ENCODE measurements around the gene FOCAD. TPM values are rescaled to one million over a fixed set of nuclear protein-coding genes. Genes with fewer than 3 reads are reported as not detected.

Gene FOCAD, protein sequence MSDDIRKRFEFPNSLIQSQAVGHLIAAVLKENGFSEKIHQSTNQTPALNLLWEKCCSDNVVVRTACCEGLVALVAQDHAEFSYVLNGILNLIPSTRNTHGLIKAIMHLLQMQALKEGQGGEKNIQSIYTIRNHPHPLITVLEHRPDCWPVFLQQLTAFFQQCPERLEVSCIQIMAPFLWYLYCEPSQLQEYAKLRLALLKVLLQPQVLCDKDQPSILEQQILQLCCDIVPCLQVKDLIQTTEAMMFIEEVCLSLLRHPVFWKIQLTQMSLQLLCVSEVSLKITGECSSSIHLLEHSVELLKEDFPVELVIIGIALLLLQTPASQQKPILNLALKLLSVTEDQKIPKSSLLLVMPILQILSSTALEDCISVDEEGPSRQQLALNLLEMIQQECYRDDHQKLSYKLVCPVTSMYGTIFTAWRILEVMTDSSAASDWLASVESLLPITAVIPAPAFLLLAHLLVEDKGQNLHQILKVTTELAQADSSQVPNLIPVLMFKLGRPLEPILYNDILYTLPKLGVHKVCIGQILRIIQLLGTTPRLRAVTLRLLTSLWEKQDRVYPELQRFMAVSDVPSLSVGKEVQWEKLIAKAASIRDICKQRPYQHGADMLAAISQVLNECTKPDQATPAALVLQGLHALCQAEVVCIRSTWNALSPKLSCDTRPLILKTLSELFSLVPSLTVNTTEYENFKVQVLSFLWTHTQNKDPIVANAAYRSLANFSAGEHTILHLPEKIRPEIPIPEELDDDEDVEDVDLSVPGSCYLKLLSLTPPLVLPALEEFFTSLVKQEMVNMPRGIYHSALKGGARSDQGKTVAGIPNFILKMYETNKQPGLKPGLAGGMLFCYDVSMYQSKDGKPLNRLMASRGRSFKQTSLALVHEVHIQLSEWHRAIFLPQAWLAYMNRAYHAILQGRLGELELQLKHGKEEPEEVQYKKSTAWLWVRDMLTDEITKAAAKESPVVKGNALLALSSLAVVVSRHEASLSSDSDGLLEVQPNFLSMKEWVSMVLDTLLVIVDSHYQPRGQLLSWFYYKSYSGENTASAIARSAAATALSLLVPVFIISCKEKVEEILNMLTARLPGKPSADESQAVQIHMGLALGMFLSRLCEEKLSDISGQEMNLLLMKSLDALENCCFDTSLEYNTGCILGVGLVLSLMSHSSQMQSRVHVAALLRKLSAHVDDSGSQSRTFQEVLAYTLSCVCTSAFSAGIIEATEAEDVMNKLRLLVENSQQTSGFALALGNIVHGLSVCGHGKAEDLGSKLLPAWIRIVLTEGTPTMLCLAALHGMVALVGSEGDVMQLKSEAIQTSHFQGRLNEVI (N-terminal part only)
- 55.2 and 129 TPM in 2 replicates for total RNA-seq

GRCh38 chr9:20684035-20684874, at the start of gene FOCAD:
FOCAD (plus strand) TSS chr9:20684259; CDS start chr9:20715354, 31,095 bp downstream.

DNA sequence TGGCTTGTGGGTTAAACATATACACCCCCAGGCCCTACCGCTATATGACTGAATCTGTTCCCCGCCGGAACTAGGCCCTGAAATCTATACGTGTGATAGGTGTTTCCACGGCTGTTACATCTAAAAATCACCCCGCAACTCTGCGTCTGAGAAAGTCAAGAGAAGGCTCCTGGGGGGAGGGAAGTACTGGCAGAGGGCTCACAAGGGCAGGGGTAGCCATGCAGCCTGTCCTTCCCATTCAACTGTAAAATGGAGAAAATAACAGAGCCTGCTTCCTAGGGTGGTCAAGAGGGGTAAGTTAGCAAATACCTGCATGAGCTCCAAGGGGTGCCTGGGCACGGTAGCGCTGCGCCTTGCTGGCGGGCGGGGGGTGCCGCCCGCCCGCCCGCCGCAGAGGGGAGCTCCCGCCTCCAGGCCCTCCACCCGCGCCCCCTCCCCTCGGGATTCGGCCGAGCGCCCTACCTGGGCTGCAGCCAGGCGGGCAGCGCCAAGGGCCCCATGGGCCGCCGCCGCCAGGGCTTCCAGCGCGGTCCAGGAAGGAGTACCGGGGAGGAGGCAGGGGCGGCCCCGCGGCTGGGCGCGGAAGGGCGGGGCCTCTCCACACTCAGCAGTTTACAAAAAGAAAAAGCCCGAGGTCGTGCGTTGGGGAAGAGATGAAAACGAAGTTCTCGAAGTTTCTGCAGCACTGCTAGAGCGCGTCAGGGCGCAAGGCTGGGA, 347.2 kb downstream of the FOCAD start, which contains the start of gene HACD4:
TSS of gene HACD4 (minus strand) at position 550 of the 717 bp plus-strand sequence. CDS start at position 500, 50 bp downstream.

Other genes with a start within 250 kb of the FOCAD start
- gene MLLT3, start 61.8 kb upstream of the FOCAD start, total RNA-seq = 19.4 and 25.8 TPM in 2 replicates

Measured in smooth muscle cell of the umbilical artery (primary cell).